Panc1 (cell line): Measurements from ENCODE around the gene RGPD4.
"Not testable (repeated sequence)": the region's sequence is repeated elsewhere in the genome, so short reads cannot be mapped to it uniquely, and the experiment has no call there.

Experiments
- POLR2AphosphoS5 ChIP-seq: IDR thresholded peaks from 2 replicates; pipeline ENCODE4 v1.6.1; 2012; ENCODE audit warnings: mild to moderate bottlenecking, low read depth, low read length, moderate library complexity
- SIN3A ChIP-seq: IDR thresholded peaks from 2 replicates; pipeline ENCODE4 v1.6.1; 2012; ENCODE audit warnings: low read depth, mild to moderate bottlenecking, low read length, moderate library complexity, borderline replicate concordance; ENCODE audit not compliant: insufficient read depth
- TCF7L2 ChIP-seq: IDR thresholded peaks from 2 replicates; pipeline ENCODE4 v1.6.1; 2011; ENCODE audit warnings: mild to moderate bottlenecking, low read depth, low read length, inconsistent platforms
- TF ChIP-seq, protein P1 (sequence below): fragments of 450-650 bp; IDR thresholded peaks from 2 replicates; pipeline ENCODE4 v1.5.1; 2017; ENCODE audit warnings: mild to moderate bottlenecking
- TF ChIP-seq, protein P2 (sequence below), 2 experiments: IDR thresholded peaks; 2 replicates each; pipeline ENCODE4 v1.6.1; 2011 to 2012; ENCODE audit warnings: low read depth in 2 of 2, control low read depth in 1 of 2, low read length in 1 of 2, mild to moderate bottlenecking in 1 of 2, moderate library complexity in 1 of 2; ENCODE audit not compliant: insufficient read depth in 1 of 2

DNA sequence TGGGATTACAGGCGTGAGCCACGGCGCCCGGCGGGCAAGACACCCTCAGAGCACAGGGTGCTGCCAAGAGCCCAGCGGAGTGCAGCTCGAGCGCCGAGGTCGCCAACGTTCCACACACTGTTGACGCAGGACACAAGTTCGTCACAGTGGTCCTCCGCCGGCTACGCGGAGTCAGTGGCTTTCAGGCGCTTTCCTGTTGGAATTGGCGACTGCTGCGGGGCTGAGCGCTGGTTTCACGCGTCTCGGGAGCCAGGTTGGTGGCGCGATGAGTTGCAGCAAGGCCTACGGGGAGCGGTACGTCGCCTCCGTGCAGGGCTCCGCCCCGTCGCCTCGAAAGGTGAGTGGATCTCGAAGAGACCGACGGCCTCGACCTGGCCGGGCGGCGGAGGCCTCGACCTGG lies at the start of gene RGPD4:
- TF ChIP-seq, protein P1, sequence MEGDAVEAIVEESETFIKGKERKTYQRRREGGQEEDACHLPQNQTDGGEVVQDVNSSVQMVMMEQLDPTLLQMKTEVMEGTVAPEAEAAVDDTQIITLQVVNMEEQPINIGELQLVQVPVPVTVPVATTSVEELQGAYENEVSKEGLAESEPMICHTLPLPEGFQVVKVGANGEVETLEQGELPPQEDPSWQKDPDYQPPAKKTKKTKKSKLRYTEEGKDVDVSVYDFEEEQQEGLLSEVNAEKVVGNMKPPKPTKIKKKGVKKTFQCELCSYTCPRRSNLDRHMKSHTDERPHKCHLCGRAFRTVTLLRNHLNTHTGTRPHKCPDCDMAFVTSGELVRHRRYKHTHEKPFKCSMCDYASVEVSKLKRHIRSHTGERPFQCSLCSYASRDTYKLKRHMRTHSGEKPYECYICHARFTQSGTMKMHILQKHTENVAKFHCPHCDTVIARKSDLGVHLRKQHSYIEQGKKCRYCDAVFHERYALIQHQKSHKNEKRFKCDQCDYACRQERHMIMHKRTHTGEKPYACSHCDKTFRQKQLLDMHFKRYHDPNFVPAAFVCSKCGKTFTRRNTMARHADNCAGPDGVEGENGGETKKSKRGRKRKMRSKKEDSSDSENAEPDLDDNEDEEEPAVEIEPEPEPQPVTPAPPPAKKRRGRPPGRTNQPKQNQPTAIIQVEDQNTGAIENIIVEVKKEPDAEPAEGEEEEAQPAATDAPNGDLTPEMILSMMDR = not testable (repeated sequence)
- TF ChIP-seq, protein P2, sequence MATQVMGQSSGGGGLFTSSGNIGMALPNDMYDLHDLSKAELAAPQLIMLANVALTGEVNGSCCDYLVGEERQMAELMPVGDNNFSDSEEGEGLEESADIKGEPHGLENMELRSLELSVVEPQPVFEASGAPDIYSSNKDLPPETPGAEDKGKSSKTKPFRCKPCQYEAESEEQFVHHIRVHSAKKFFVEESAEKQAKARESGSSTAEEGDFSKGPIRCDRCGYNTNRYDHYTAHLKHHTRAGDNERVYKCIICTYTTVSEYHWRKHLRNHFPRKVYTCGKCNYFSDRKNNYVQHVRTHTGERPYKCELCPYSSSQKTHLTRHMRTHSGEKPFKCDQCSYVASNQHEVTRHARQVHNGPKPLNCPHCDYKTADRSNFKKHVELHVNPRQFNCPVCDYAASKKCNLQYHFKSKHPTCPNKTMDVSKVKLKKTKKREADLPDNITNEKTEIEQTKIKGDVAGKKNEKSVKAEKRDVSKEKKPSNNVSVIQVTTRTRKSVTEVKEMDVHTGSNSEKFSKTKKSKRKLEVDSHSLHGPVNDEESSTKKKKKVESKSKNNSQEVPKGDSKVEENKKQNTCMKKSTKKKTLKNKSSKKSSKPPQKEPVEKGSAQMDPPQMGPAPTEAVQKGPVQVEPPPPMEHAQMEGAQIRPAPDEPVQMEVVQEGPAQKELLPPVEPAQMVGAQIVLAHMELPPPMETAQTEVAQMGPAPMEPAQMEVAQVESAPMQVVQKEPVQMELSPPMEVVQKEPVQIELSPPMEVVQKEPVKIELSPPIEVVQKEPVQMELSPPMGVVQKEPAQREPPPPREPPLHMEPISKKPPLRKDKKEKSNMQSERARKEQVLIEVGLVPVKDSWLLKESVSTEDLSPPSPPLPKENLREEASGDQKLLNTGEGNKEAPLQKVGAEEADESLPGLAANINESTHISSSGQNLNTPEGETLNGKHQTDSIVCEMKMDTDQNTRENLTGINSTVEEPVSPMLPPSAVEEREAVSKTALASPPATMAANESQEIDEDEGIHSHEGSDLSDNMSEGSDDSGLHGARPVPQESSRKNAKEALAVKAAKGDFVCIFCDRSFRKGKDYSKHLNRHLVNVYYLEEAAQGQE (IDR thresholded peaks at IDR 0.05; ENCODE audit: insufficient read depth in 1 of 2, low read depth in 2 of 2, low read length in 1 of 2) = not testable (repeated sequence)
- not testable (repeated sequence) for TF ChIP-seq TCF7L2, SIN3A, POLR2AphosphoS5
